Sigmoid colon (tissue), 7 donors: ENCODE results near the gene PPP1R15B. TPM values are rescaled to one million over a fixed set of nuclear protein-coding genes. Genes with fewer than 3 reads are reported as not detected.
A peak's percentile ranks its signal among the peaks of the same experiment; 100 is the strongest.

Experiments
- DNase-seq: peaks from one replicate; pipeline ENCODE4 v3.0.0-alpha.2; 2019
- H3K27ac ChIP-seq, 4 donors: fragments of 200-600 bp; sonication (generic); one replicate each; pipeline ENCODE4 v1.5.1; 2016 to 2019; ENCODE audit warnings: mild to moderate bottlenecking in 1 of 4
- H3K27me3 ChIP-seq, 3 donors: fragments of 200-600 bp; sonication (generic); one replicate each; pipeline ENCODE4 v1.5.1; 2019; ENCODE audit warnings: mild to moderate bottlenecking in 1 of 3
- H3K36me3 ChIP-seq, 4 donors: fragments of 200-600 bp; sonication (generic); one replicate each; pipeline ENCODE4 v1.5.1; 2016 to 2019
- H3K4me1 ChIP-seq, 4 donors: fragments of 200-600 bp; sonication (generic); one replicate each; pipeline ENCODE4 v1.5.1; 2017 to 2019
- H3K4me3 ChIP-seq, 4 donors: fragments of 200-600 bp; sonication (generic); one replicate each; pipeline ENCODE4 v1.5.1; 2017 to 2019; ENCODE audit warnings: mild to moderate bottlenecking in 2 of 4, moderate library complexity in 1 of 4
- H3K9me3 ChIP-seq, 4 donors: fragments of 200-600 bp in 3 of 4; sonication (generic) in 3 of 4; one replicate each; pipeline versions ENCODE4 v1.5.1 to v1.6.1; 2013 to 2019
- CTCF ChIP-seq, 4 experiments: fragments of 450-650 bp in 3 of 4; fragments of 200-600 bp in 1 of 4; IDR thresholded peaks; one replicate each; pipeline ENCODE4 v1.5.1; 2016 to 2019; ENCODE audit warnings: antibody characterized with exemption in 4 of 4, mild to moderate bottlenecking in 3 of 4, moderate library complexity in 2 of 4
- EP300 ChIP-seq, 4 donors: sonication (generic); formaldehyde crosslinking; IDR thresholded peaks; one replicate each; pipeline ENCODE4 v1.6.1; 2017; ENCODE audit warnings: antibody characterized with exemption in 4 of 4
- POLR2A ChIP-seq, 2 donors: fragments of 450-650 bp; IDR thresholded peaks; one replicate each; pipeline ENCODE4 v1.6.1; 2016; ENCODE audit warnings: antibody characterized with exemption in 2 of 2, mild to moderate bottlenecking in 2 of 2, moderate library complexity in 2 of 2
- POLR2AphosphoS5 ChIP-seq, 4 donors: sonication (generic); formaldehyde crosslinking; IDR thresholded peaks; one replicate each; pipeline ENCODE4 v1.6.1; 2017; ENCODE audit warnings: antibody characterized with exemption in 4 of 4
- WGBS, 2 donors: extraction: QIAGEN DNeasy Blood & Tissue Kit; methylation state at CpG; one replicate each; pipeline ENCODE4 v1.1.7; 2013; 5-methylcytosine and 5-hydroxymethylcytosine counted together
- intact Hi-C: fragments of 100-400 bp; cut with DNase I; formaldehyde crosslinking; loops from one replicate; pipeline ENCODE4 v1.15.1; 2023
- polyA plus RNA-seq, 3 donors: library from polyadenylated mRNA; stranded (reverse); fragments of 200-250 nt; gene quantifications; one replicate each; pipeline ENCODE4 v1.2.3, GENCODE V29; 2013
- total RNA-seq, 4 donors: library from RNA; depleted of rRNA; stranded (reverse); fragments of >200 nt; gene quantifications; one replicate each; pipeline ENCODE4 v1.1.0, GENCODE V29; 2016
- donor health status: healthy with polysubstance abuse.
- donor health status: Bipolar disorder and iron deficiency.
- donor health status: healthy.

The PPP1R15B gene
- total and polyA plus RNA-seq, 7 donors = 9.0 to 44.7 (median 40.0) TPM

DNA sequence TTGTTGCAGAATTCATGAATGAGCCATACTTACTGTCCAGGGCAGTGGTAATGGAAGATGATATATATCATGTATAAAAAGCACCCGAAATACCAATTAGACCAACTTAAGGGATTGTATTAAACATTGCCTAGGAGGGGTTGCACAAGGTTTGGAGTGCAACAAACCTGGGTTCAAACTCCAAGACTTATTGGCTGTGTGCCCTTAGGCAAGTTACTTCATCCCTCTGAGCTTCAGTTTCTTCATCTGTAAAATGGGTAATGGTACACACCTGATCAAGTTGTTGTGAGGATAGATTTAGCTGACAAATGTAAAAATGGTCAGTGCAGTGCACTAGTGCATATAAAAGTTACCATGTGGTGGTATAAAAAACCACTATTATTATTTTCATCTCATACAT is 9.8 kb upstream of the PPP1R15B start:
- H3K4me1 ChIP-seq = peaks cover 0 to 35% (median 31%) of the 10 kb centered on the region in 4 donors
- intact Hi-C loops = no loop called here
- 92 to 95% methylated on average over 1 of the region's 1 CpG for WGBS, 2 donors
- TF ChIP-seq EP300 (IDR thresholded peaks at IDR 0.05) (no peak), CTCF (IDR thresholded peaks at IDR 0.05) (no peak), POLR2A (IDR thresholded peaks at IDR 0.05) (no peak), POLR2AphosphoS5 (IDR thresholded peaks at IDR 0.05) (no peak)
- H3K9me3 ChIP-seq = no peaks in the 10 kb centered on the region
- H3K4me3 ChIP-seq = no peak overlapping the region
- no peak overlapping the region for H3K27ac ChIP-seq
- DNase-seq = no peak
- peaks cover 3 to 53% (median 19%) of the 10 kb centered on the region in 4 donors for H3K36me3 ChIP-seq
- H3K27me3 ChIP-seq = no peaks in the 10 kb centered on the region

- 61 to 76% methylated on average over 7 of the region's 7 CpGs for WGBS, 2 donors
- H3K36me3 ChIP-seq = peaks cover 3 to 41% (median 12%) of the 10 kb centered on the region in 4 donors
- H3K27ac ChIP-seq = peak overlapping the region in 2 of 4 donors; percentile 9 to 83
- H3K4me3 ChIP-seq = no peak overlapping the region
- no peaks in the 10 kb centered on the region for H3K9me3 ChIP-seq
- DNase-seq = no peak
- peaks cover 0 to 43% (median 37%) of the 10 kb centered on the region in 4 donors for H3K4me1 ChIP-seq
- intact Hi-C loops = no loop called here
- H3K27me3 ChIP-seq = no peaks in the 10 kb centered on the region
- TF ChIP-seq POLR2AphosphoS5 (IDR thresholded peaks at IDR 0.05) = no peak
- no peak for TF ChIP-seq EP300 (IDR thresholded peaks at IDR 0.05)
- no peak for TF ChIP-seq POLR2A (IDR thresholded peaks at IDR 0.05)
- TF ChIP-seq CTCF (IDR thresholded peaks at IDR 0.05) = no peak
Observed at GRCh38 chr1:204420039-204421004, 8.7 kb upstream of the PPP1R15B start.

- no peak overlapping the region for H3K4me3 ChIP-seq
- intact Hi-C loops = no loop called here
- peak overlapping the region in 3 of 4 donors; percentile 80 to 83 (median 83) for H3K27ac ChIP-seq
- H3K4me1 ChIP-seq = peaks cover 0 to 43% (median 37%) of the 10 kb centered on the region in 4 donors
- peaks cover 0 to 28% (median 2%) of the 10 kb centered on the region in 4 donors for H3K36me3 ChIP-seq
- no peaks in the 10 kb centered on the region for H3K9me3 ChIP-seq
- DNase-seq = no peak
- TF ChIP-seq POLR2A (IDR thresholded peaks at IDR 0.05) (no peak), EP300 (IDR thresholded peaks at IDR 0.05) (no peak), POLR2AphosphoS5 (IDR thresholded peaks at IDR 0.05) (no peak)
- no peaks in the 10 kb centered on the region for H3K27me3 ChIP-seq
Observed at GRCh38 chr1:204419064-204419403, 7.4 kb upstream of the PPP1R15B start.

GRCh38 chr1:204418174-204419063 is 6.8 kb upstream of the PPP1R15B start:
- no peak for DNase-seq
- peaks cover 0 to 22% (median 0%) of the 10 kb centered on the region in 4 donors for H3K36me3 ChIP-seq
- no peak for TF ChIP-seq CTCF (IDR thresholded peaks at IDR 0.05)
- H3K27me3 ChIP-seq = no peaks in the 10 kb centered on the region
- intact Hi-C loops = no loop called here
- H3K4me1 ChIP-seq = peaks cover 0 to 43% (median 37%) of the 10 kb centered on the region in 4 donors
- no peak overlapping the region for H3K4me3 ChIP-seq
- WGBS, 2 donors = 76 to 83% methylated on average over 10 of the region's 10 CpGs
- peak overlapping the region; percentile 79 to 83 (median 82) for H3K27ac ChIP-seq
- H3K9me3 ChIP-seq = no peaks in the 10 kb centered on the region
